Measurements from ENCODE around the gene AGMO.

Gene AGMO

GRCh38 chr7:15567036-15567435, 5.2 kb upstream of the AGMO start:
- H2BK12ac ChIP-seq (ENCODE audit: low read length in 2 of 2): no peak overlapping the region
- H2BK120ac ChIP-seq (ENCODE audit: low read depth, low read length): no peak overlapping the region
- H3K79me1 ChIP-seq (replicated peaks; ENCODE audit: low read length, poor library complexity, severe bottlenecking): no peaks in the 10 kb centered on the region
- no peaks in the 10 kb centered on the region for H3K36me3 ChIP-seq (ENCODE audit: control insufficient read depth in 1 of 2, insufficient read depth in 2 of 2, low read depth in 1 of 2, low read length in 2 of 2)
- H2BK15ac ChIP-seq (ENCODE audit: low read depth, poor library complexity, severe bottlenecking): no peak overlapping the region
- H2BK5ac ChIP-seq (ENCODE audit: low read depth, low read length, poor library complexity, severe bottlenecking): no peak overlapping the region
- no peak overlapping the region for H3K23ac ChIP-seq (ENCODE audit: low read length in 2 of 2)
- no peaks in the 10 kb centered on the region for H3K9me3 ChIP-seq (ENCODE audit: control insufficient read depth, low read length)
- no peak overlapping the region for H2AK5ac ChIP-seq (ENCODE audit: low read length, severe bottlenecking)
- DNase-seq: no peak
- H2AFZ ChIP-seq (ENCODE audit: low read depth, low read length): no peak overlapping the region
- no peak overlapping the region for H3K27ac ChIP-seq (ENCODE audit: low read length, poor library complexity, severe bottlenecking)
- H3K9ac ChIP-seq (ENCODE audit: low read length): no peak overlapping the region
- H3K4me2 ChIP-seq (ENCODE audit: low read length, poor library complexity, severe bottlenecking): no peak overlapping the region
- no peak overlapping the region for H4K91ac ChIP-seq (ENCODE audit: low read length)
- H3K4ac ChIP-seq (ENCODE audit: low read depth in 1 of 2, low read length in 2 of 2): no peak overlapping the region
- H3K27me3 ChIP-seq (ENCODE audit: control insufficient read depth in 1 of 2, insufficient read depth in 1 of 2, low read length in 2 of 2): no peaks in the 10 kb centered on the region
- WGBS: 100% methylated on average over 2 of the region's 3 CpGs
- no peak overlapping the region for H3K14ac ChIP-seq (ENCODE audit: low read length in 2 of 2)
- no peak overlapping the region for H3K18ac ChIP-seq (ENCODE audit: low read depth in 1 of 2, low read length in 2 of 2)
- no peaks in the 10 kb centered on the region for H3K4me1 ChIP-seq (ENCODE audit: control insufficient read depth, insufficient read depth, low read depth, low read length)
- H4K8ac ChIP-seq (ENCODE audit: low read length): no peak overlapping the region
- H3K4me3 ChIP-seq (ENCODE audit: insufficient read depth in 1 of 2, low read depth in 1 of 2, low read length in 2 of 2): no peak overlapping the region

- Histone ChIP-seq H4K8ac (ENCODE audit: low read length) (no peak overlapping the region), H3K79me1 (replicated peaks; ENCODE audit: low read length, poor library complexity, severe bottlenecking) (no peaks in the 10 kb centered on the region), H3K4me2 (ENCODE audit: low read length, poor library complexity, severe bottlenecking) (no peak overlapping the region), H3K18ac (ENCODE audit: low read depth in 1 of 2, low read length in 2 of 2) (no peak overlapping the region), H2BK12ac (ENCODE audit: low read length in 2 of 2) (no peak overlapping the region), H3K27ac (ENCODE audit: low read length, poor library complexity, severe bottlenecking) (no peak overlapping the region), H3K36me3 (ENCODE audit: control insufficient read depth in 1 of 2, insufficient read depth in 2 of 2, low read depth in 1 of 2, low read length in 2 of 2) (no peaks in the 10 kb centered on the region), H4K91ac (ENCODE audit: low read length) (no peak overlapping the region), H2AK5ac (ENCODE audit: low read length, severe bottlenecking) (no peak overlapping the region), H3K14ac (ENCODE audit: low read length in 2 of 2) (no peak overlapping the region), H3K4me1 (ENCODE audit: control insufficient read depth, insufficient read depth, low read depth, low read length) (no peaks in the 10 kb centered on the region), H2BK120ac (ENCODE audit: low read depth, low read length) (no peak overlapping the region), H2AFZ (ENCODE audit: low read depth, low read length) (no peak overlapping the region), H3K23ac (ENCODE audit: low read length in 2 of 2) (no peak overlapping the region), H3K4me3 (ENCODE audit: insufficient read depth in 1 of 2, low read depth in 1 of 2, low read length in 2 of 2) (no peak overlapping the region), H2BK5ac (ENCODE audit: low read depth, low read length, poor library complexity, severe bottlenecking) (no peak overlapping the region), H3K9ac (ENCODE audit: low read length) (no peak overlapping the region), H3K27me3 (ENCODE audit: control insufficient read depth in 1 of 2, insufficient read depth in 1 of 2, low read length in 2 of 2) (no peaks in the 10 kb centered on the region), H3K9me3 (ENCODE audit: control insufficient read depth, low read length) (no peaks in the 10 kb centered on the region), H2BK15ac (ENCODE audit: low read depth, poor library complexity, severe bottlenecking) (no peak overlapping the region), H3K4ac (ENCODE audit: low read depth in 1 of 2, low read length in 2 of 2) (no peak overlapping the region)
- WGBS: 85% methylated on average over 5 of the region's 5 CpGs
- DNase-seq: no peak
These were observed 4.7 kb upstream of the AGMO start for GRCh38 chr7:15566476-15566875.

GRCh38 chr7:15560968-15561367, 847 bp downstream of the AGMO start:
- Histone ChIP-seq H3K18ac (ENCODE audit: low read depth in 1 of 2, low read length in 2 of 2) (no peak overlapping the region), H3K9me3 (ENCODE audit: control insufficient read depth, low read length) (no peaks in the 10 kb centered on the region), H2AFZ (ENCODE audit: low read depth, low read length) (no peak overlapping the region), H3K4me2 (ENCODE audit: low read length, poor library complexity, severe bottlenecking) (no peak overlapping the region), H2BK5ac (ENCODE audit: low read depth, low read length, poor library complexity, severe bottlenecking) (no peak overlapping the region), H3K79me1 (replicated peaks; ENCODE audit: low read length, poor library complexity, severe bottlenecking) (no peaks in the 10 kb centered on the region), H3K23ac (ENCODE audit: low read length in 2 of 2) (no peak overlapping the region), H2BK120ac (ENCODE audit: low read depth, low read length) (no peak overlapping the region), H2AK5ac (ENCODE audit: low read length, severe bottlenecking) (no peak overlapping the region), H2BK12ac (ENCODE audit: low read length in 2 of 2) (no peak overlapping the region), H4K91ac (ENCODE audit: low read length) (no peak overlapping the region), H2BK15ac (ENCODE audit: low read depth, poor library complexity, severe bottlenecking) (no peak overlapping the region), H3K27ac (ENCODE audit: low read length, poor library complexity, severe bottlenecking) (no peak overlapping the region), H3K27me3 (ENCODE audit: control insufficient read depth in 1 of 2, insufficient read depth in 1 of 2, low read length in 2 of 2) (no peaks in the 10 kb centered on the region), H3K36me3 (ENCODE audit: control insufficient read depth in 1 of 2, insufficient read depth in 2 of 2, low read depth in 1 of 2, low read length in 2 of 2) (no peaks in the 10 kb centered on the region), H3K4me1 (ENCODE audit: control insufficient read depth, insufficient read depth, low read depth, low read length) (no peaks in the 10 kb centered on the region), H3K14ac (ENCODE audit: low read length in 2 of 2) (no peak overlapping the region), H3K4ac (ENCODE audit: low read depth in 1 of 2, low read length in 2 of 2) (no peak overlapping the region), H3K4me3 (ENCODE audit: insufficient read depth in 1 of 2, low read depth in 1 of 2, low read length in 2 of 2) (peak overlapping the region in 1 of 2 experiments; percentile 64), H3K9ac (ENCODE audit: low read length) (peak overlapping the region; percentile 75), H4K8ac (ENCODE audit: low read length) (no peak overlapping the region)
- WGBS: no CpG with 5 or more reads among the region's 1 CpG
- DNase-seq: no peak

DNA sequence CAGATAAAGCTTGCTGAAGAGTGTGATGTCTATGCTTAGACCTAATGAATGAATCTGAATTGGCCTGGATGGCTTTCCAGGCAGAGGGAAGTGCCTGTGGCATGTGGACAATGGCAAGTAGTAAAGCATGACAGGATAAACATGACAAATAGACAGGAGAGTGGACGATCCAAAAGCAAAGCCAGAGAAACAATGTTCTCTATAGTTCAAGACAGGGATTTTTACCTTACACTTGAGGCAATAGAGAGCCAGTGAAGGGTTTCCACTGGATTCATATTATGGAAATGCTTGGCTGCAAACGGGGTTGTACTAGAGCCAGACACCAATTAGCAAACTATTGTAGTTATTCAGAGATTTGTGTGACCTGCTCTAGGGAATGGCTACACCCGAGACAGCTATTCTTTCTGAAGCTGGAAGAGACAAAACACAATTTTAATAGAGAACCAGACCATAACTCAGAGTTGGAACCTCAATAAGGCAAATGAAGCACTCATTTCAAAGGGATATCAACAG, 2.3 kb downstream of the AGMO start:
- H3K36me3 ChIP-seq (ENCODE audit: control insufficient read depth in 1 of 2, insufficient read depth in 2 of 2, low read depth in 1 of 2, low read length in 2 of 2): no peaks in the 10 kb centered on the region
- H3K4me1 ChIP-seq (ENCODE audit: control insufficient read depth, insufficient read depth, low read depth, low read length): no peaks in the 10 kb centered on the region
- H3K27ac ChIP-seq (ENCODE audit: low read length, poor library complexity, severe bottlenecking): peak overlapping the region; percentile 4
- no peak overlapping the region for H2BK12ac ChIP-seq (ENCODE audit: low read length in 2 of 2)
- no peak overlapping the region for H2AK5ac ChIP-seq (ENCODE audit: low read length, severe bottlenecking)
- no peak overlapping the region for H2AFZ ChIP-seq (ENCODE audit: low read depth, low read length)
- H3K18ac ChIP-seq (ENCODE audit: low read depth in 1 of 2, low read length in 2 of 2): no peak overlapping the region
- H3K27me3 ChIP-seq (ENCODE audit: control insufficient read depth in 1 of 2, insufficient read depth in 1 of 2, low read length in 2 of 2): no peaks in the 10 kb centered on the region
- H3K79me1 ChIP-seq (replicated peaks; ENCODE audit: low read length, poor library complexity, severe bottlenecking): no peaks in the 10 kb centered on the region
- H3K23ac ChIP-seq (ENCODE audit: low read length in 2 of 2): no peak overlapping the region
- H3K4ac ChIP-seq (ENCODE audit: low read depth in 1 of 2, low read length in 2 of 2): no peak overlapping the region
- no peak overlapping the region for H3K4me2 ChIP-seq (ENCODE audit: low read length, poor library complexity, severe bottlenecking)
- H2BK120ac ChIP-seq (ENCODE audit: low read depth, low read length): no peak overlapping the region
- no peak overlapping the region for H3K9ac ChIP-seq (ENCODE audit: low read length)
- 90% methylated on average over 3 of the region's 3 CpGs for WGBS
- H2BK5ac ChIP-seq (ENCODE audit: low read depth, low read length, poor library complexity, severe bottlenecking): no peak overlapping the region
- DNase-seq: no peak
- no peak overlapping the region for H2BK15ac ChIP-seq (ENCODE audit: low read depth, poor library complexity, severe bottlenecking)
- no peak overlapping the region for H4K91ac ChIP-seq (ENCODE audit: low read length)
- no peak overlapping the region for H3K14ac ChIP-seq (ENCODE audit: low read length in 2 of 2)
- no peak overlapping the region for H4K8ac ChIP-seq (ENCODE audit: low read length)
- no peak overlapping the region for H3K4me3 ChIP-seq (ENCODE audit: insufficient read depth in 1 of 2, low read depth in 1 of 2, low read length in 2 of 2)
- no peaks in the 10 kb centered on the region for H3K9me3 ChIP-seq (ENCODE audit: control insufficient read depth, low read length)

Data from mesenchymal stem cell (in vitro differentiated cells and primary cell).